IPS DF 6.9 (cell line): ENCODE measurements around the gene TNFRSF11A.

Source experiments
- DNase-seq: peaks from one replicate; pipeline ENCODE4 v3.0.0-alpha.2; 2013; ENCODE audit warnings: low read depth, low spot score
- H3K27ac ChIP-seq: one replicate; pipeline ENCODE4 v1.5.1; 2013; ENCODE audit warnings: low read length, control low read depth
- H3K27me3 ChIP-seq: 2 replicates; pipeline ENCODE4 v1.6.1; 2013; ENCODE audit warnings: mild to moderate bottlenecking, low read length; ENCODE audit not compliant: control insufficient read depth, insufficient read depth
- H3K36me3 ChIP-seq: 2 replicates; pipeline ENCODE4 v1.6.1; 2013; ENCODE audit warnings: low read length; ENCODE audit not compliant: control insufficient read depth, insufficient read depth
- H3K4me1 ChIP-seq: 2 replicates; pipeline ENCODE4 v1.6.1; 2013; ENCODE audit warnings: low read length; ENCODE audit not compliant: control insufficient read depth, insufficient read depth
- H3K4me3 ChIP-seq: 2 replicates; pipeline ENCODE4 v1.5.1; 2013; ENCODE audit warnings: mild to moderate bottlenecking, low read length
- H3K9me3 ChIP-seq: 2 replicates; pipeline ENCODE4 v1.6.1; 2013; ENCODE audit warnings: low read length, inconsistent platforms; ENCODE audit not compliant: control insufficient read depth, insufficient read depth
- whole genome bisulfite sequencing: extraction: QIAGEN DNeasy Blood & Tissue Kit; methylation state at CpG from one replicate; pipeline ENCODE4 v1.1.7; 2013; ENCODE audit warnings: mixed read lengths, missing lambda C conversion rate; ENCODE audit not compliant: insufficient read length, insufficient coverage; 5-methylcytosine and 5-hydroxymethylcytosine counted together

TNFRSF11A gene

GRCh38 chr18:62407660-62408059 lies 82.5 kb downstream of the TNFRSF11A start:
- DNase-seq: no peak
- Histone ChIP-seq H3K27ac (no peak overlapping the region), H3K4me3 (no peak overlapping the region), H3K36me3 (no peaks in the 10 kb centered on the region), H3K27me3 (no peaks in the 10 kb centered on the region), H3K4me1 (no peaks in the 10 kb centered on the region), H3K9me3 (no peaks in the 10 kb centered on the region)
- WGBS: no CpG with 5 or more reads among the region's 10 CpGs

- WGBS: no CpG with 5 or more reads among the region's 5 CpGs
- Histone ChIP-seq H3K9me3 (no peaks in the 10 kb centered on the region), H3K4me1 (no peaks in the 10 kb centered on the region), H3K4me3 (no peak overlapping the region), H3K36me3 (no peaks in the 10 kb centered on the region), H3K27me3 (no peaks in the 10 kb centered on the region), H3K27ac (no peak overlapping the region)
- DNase-seq: no peak
Observed at GRCh38 chr18:62409821-62410220, 84.7 kb downstream of the TNFRSF11A start.

GRCh38 chr18:62412231-62412979 lies 87.3 kb downstream of the TNFRSF11A start:
- Histone ChIP-seq H3K27ac (no peak overlapping the region), H3K27me3 (no peaks in the 10 kb centered on the region), H3K36me3 (no peaks in the 10 kb centered on the region), H3K4me3 (no peak overlapping the region), H3K4me1 (no peaks in the 10 kb centered on the region), H3K9me3 (no peaks in the 10 kb centered on the region)
- WGBS: no CpG with 5 or more reads among the region's 5 CpGs
- DNase-seq: no peak

GRCh38 chr18:62413206-62413605 lies 88.1 kb downstream of the TNFRSF11A start:
- no CpG with 5 or more reads among the region's 1 CpG for WGBS
- Histone ChIP-seq H3K9me3 (no peaks in the 10 kb centered on the region), H3K4me3 (no peak overlapping the region), H3K27me3 (no peaks in the 10 kb centered on the region), H3K27ac (no peak overlapping the region), H3K36me3 (no peaks in the 10 kb centered on the region), H3K4me1 (no peaks in the 10 kb centered on the region)
- no peak for DNase-seq

GRCh38 chr18:62418258-62418657 lies 93.1 kb downstream of the TNFRSF11A start:
- Histone ChIP-seq H3K4me1 (no peaks in the 10 kb centered on the region), H3K27ac (no peak overlapping the region), H3K36me3 (no peaks in the 10 kb centered on the region), H3K9me3 (no peaks in the 10 kb centered on the region), H3K4me3 (no peak overlapping the region), H3K27me3 (no peaks in the 10 kb centered on the region)
- WGBS: no CpG with 5 or more reads among the region's 1 CpG
- DNase-seq: no peak

- Histone ChIP-seq H3K4me3 (no peak overlapping the region), H3K27me3 (no peaks in the 10 kb centered on the region), H3K9me3 (no peaks in the 10 kb centered on the region), H3K36me3 (no peaks in the 10 kb centered on the region), H3K4me1 (no peaks in the 10 kb centered on the region), H3K27ac (no peak overlapping the region)
- WGBS: no CpG with 5 or more reads among the region's 3 CpGs
- no peak for DNase-seq
Observed at GRCh38 chr18:62420151-62420512, 95.0 kb downstream of the TNFRSF11A start.

GRCh38 chr18:62420513-62421209 lies 95.6 kb downstream of the TNFRSF11A start:
- Histone ChIP-seq H3K36me3 (no peaks in the 10 kb centered on the region), H3K27me3 (no peaks in the 10 kb centered on the region), H3K27ac (no peak overlapping the region), H3K4me1 (no peaks in the 10 kb centered on the region), H3K9me3 (no peaks in the 10 kb centered on the region), H3K4me3 (no peak overlapping the region)
- no peak for DNase-seq
- no CpG with 5 or more reads among the region's 9 CpGs for WGBS

- Histone ChIP-seq H3K27me3 (no peaks in the 10 kb centered on the region), H3K4me3 (peak overlapping the region; percentile 19; the same call in 1 of the 2 replicates)
- 100% methylated on average over 1 of the region's 14 CpGs for WGBS
Observed at GRCh38 chr18:62425465-62426190, 100.5 kb downstream of the TNFRSF11A start.

GRCh38 chr18:62426191-62426488 lies 101.0 kb downstream of the TNFRSF11A start:
- no peak overlapping the region for H3K27ac ChIP-seq
- no peak for DNase-seq
- H3K36me3 ChIP-seq: no peaks in the 10 kb centered on the region
- no CpG with 5 or more reads among the region's 3 CpGs for WGBS
- no peak overlapping the region for H3K4me3 ChIP-seq
- no peaks in the 10 kb centered on the region for H3K9me3 ChIP-seq
- no peaks in the 10 kb centered on the region for H3K27me3 ChIP-seq
- H3K4me1 ChIP-seq: no peaks in the 10 kb centered on the region

More at GRCh38 chr18:62425465-62426190, 100.5 kb downstream of the TNFRSF11A start:
- no peak overlapping the region for H3K27ac ChIP-seq
- H3K9me3 ChIP-seq: no peaks in the 10 kb centered on the region
- H3K4me1 ChIP-seq: no peaks in the 10 kb centered on the region
- H3K36me3 ChIP-seq: no peaks in the 10 kb centered on the region
- peak; percentile 88 for DNase-seq

- Histone ChIP-seq H3K9me3 (no peaks in the 10 kb centered on the region), H3K4me1 (no peaks in the 10 kb centered on the region), H3K27me3 (no peaks in the 10 kb centered on the region), H3K4me3 (no peak overlapping the region), H3K27ac (no peak overlapping the region), H3K36me3 (no peaks in the 10 kb centered on the region)
- WGBS: no CpG with 5 or more reads among the region's 4 CpGs
- no peak for DNase-seq
Observed at GRCh38 chr18:62432176-62432575, 107.1 kb downstream of the TNFRSF11A start.
